ENCODE measurements around the gene KAZN.

KAZN gene

GRCh38 chr1:14780271-14780670 lies 181.8 kb downstream of the KAZN start:
- Histone ChIP-seq H3K4me1 (ENCODE audit: control insufficient read depth in 1 of 2, insufficient read depth in 2 of 2, low read length in 2 of 2) (no peaks in the 10 kb centered on the region), H3K36me3 (ENCODE audit: control insufficient read depth in 1 of 2, insufficient read depth in 2 of 2, low read length in 2 of 2) (no peaks in the 10 kb centered on the region), H3K9me3 (ENCODE audit: control insufficient read depth in 1 of 2, low read length in 2 of 2) (no peaks in the 10 kb centered on the region), H3K27ac (ENCODE audit: low read depth, low read length) (no peak overlapping the region), H3K9ac (ENCODE audit: low read depth in 1 of 2, low read length in 2 of 2) (no peak overlapping the region), H3K27me3 (ENCODE audit: control insufficient read depth in 1 of 2, insufficient read depth in 2 of 2, low read length in 2 of 2) (no peaks in the 10 kb centered on the region), H3K4me3 (ENCODE audit: low read depth in 1 of 2, low read length in 2 of 2) (no peak overlapping the region)

- Histone ChIP-seq H3K36me3 (ENCODE audit: control insufficient read depth in 1 of 2, insufficient read depth in 2 of 2, low read length in 2 of 2) (no peaks in the 10 kb centered on the region), H3K4me3 (ENCODE audit: low read depth in 1 of 2, low read length in 2 of 2) (no peak overlapping the region), H3K9me3 (ENCODE audit: control insufficient read depth in 1 of 2, low read length in 2 of 2) (no peaks in the 10 kb centered on the region), H3K4me1 (ENCODE audit: control insufficient read depth in 1 of 2, insufficient read depth in 2 of 2, low read length in 2 of 2) (no peaks in the 10 kb centered on the region), H3K27ac (ENCODE audit: low read depth, low read length) (no peak overlapping the region), H3K9ac (ENCODE audit: low read depth in 1 of 2, low read length in 2 of 2) (no peak overlapping the region), H3K27me3 (ENCODE audit: control insufficient read depth in 1 of 2, insufficient read depth in 2 of 2, low read length in 2 of 2) (no peaks in the 10 kb centered on the region)
Measured at GRCh38 chr1:14781811-14782210, 183.3 kb downstream of the KAZN start.

DNA sequence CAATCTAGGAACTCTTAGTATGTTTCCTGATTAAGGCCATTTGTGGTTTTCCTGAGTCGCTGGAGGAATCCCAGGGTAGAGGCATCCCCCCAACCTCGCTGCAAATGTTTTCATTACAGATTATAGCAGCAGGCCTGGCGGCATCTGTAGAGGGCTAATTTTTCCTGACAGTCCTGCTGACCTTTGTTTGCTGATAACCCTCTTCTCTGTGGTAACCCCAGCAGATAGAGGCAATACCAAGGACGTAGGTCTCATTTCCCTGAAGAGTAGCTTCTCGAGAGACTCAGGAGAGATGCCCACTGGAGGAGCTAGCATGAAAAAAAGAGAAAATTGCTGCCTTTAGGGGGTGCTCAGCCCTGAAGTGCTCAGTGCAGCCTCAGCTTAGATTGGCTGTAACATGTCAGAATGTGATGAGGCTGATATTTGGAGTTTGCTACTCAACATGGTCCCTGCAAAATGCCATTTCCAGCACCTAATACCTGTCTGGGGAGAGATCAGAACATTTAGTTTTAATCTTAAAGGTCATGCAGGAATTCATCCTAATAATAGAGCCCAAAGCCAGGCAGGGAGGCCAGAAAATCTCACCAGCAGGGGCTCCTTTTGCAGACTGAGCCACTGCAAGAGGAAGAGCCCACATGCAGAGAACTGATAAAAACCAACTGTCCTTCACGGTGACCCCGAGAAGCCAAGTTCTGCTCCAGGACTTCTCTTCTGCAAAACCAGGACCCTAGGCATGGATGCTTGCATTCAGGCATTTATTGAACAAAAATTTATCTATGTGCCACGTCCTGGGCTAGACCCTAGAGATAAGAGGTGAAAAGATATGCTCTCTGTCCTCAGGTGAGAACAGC lies 184.5 kb downstream of the KAZN start:
- no peaks in the 10 kb centered on the region for H3K9me3 ChIP-seq (ENCODE audit: control insufficient read depth in 1 of 2, low read length in 2 of 2)
- no peak overlapping the region for H3K27ac ChIP-seq (ENCODE audit: low read depth, low read length)
- H3K9ac ChIP-seq (ENCODE audit: low read depth in 1 of 2, low read length in 2 of 2), result no peak overlapping the region
- H3K4me3 ChIP-seq (ENCODE audit: low read depth in 1 of 2, low read length in 2 of 2), result no peak overlapping the region
- no peaks in the 10 kb centered on the region for H3K27me3 ChIP-seq (ENCODE audit: control insufficient read depth in 1 of 2, insufficient read depth in 2 of 2, low read length in 2 of 2)
- H3K4me1 ChIP-seq (ENCODE audit: control insufficient read depth in 1 of 2, insufficient read depth in 2 of 2, low read length in 2 of 2), result no peaks in the 10 kb centered on the region
- no peaks in the 10 kb centered on the region for H3K36me3 ChIP-seq (ENCODE audit: control insufficient read depth in 1 of 2, insufficient read depth in 2 of 2, low read length in 2 of 2)

DNA sequence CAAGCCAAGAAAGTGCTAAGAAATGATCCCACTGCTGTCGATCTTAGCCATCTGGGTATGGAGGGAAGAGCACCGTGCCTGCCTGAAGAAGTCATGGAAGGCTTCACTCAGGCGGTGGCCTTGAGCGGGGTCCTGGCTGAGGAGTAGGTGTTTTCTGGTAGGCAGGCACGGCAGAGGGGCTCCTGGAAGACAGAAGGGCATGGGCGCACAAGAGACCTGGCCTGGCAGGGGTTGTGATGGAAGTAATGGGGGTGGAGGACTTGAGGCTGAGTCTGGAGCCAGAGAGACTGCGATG lies 185.1 kb downstream of the KAZN start:
- no peaks in the 10 kb centered on the region for H3K9me3 ChIP-seq (ENCODE audit: control insufficient read depth in 1 of 2, low read length in 2 of 2)
- no peak overlapping the region for H3K27ac ChIP-seq (ENCODE audit: low read depth, low read length)
- no peaks in the 10 kb centered on the region for H3K4me1 ChIP-seq (ENCODE audit: control insufficient read depth in 1 of 2, insufficient read depth in 2 of 2, low read length in 2 of 2)
- H3K27me3 ChIP-seq (ENCODE audit: control insufficient read depth in 1 of 2, insufficient read depth in 2 of 2, low read length in 2 of 2), result no peaks in the 10 kb centered on the region
- no peak overlapping the region for H3K4me3 ChIP-seq (ENCODE audit: low read depth in 1 of 2, low read length in 2 of 2)
- H3K9ac ChIP-seq (ENCODE audit: low read depth in 1 of 2, low read length in 2 of 2), result no peak overlapping the region
- no peaks in the 10 kb centered on the region for H3K36me3 ChIP-seq (ENCODE audit: control insufficient read depth in 1 of 2, insufficient read depth in 2 of 2, low read length in 2 of 2)

DNA sequence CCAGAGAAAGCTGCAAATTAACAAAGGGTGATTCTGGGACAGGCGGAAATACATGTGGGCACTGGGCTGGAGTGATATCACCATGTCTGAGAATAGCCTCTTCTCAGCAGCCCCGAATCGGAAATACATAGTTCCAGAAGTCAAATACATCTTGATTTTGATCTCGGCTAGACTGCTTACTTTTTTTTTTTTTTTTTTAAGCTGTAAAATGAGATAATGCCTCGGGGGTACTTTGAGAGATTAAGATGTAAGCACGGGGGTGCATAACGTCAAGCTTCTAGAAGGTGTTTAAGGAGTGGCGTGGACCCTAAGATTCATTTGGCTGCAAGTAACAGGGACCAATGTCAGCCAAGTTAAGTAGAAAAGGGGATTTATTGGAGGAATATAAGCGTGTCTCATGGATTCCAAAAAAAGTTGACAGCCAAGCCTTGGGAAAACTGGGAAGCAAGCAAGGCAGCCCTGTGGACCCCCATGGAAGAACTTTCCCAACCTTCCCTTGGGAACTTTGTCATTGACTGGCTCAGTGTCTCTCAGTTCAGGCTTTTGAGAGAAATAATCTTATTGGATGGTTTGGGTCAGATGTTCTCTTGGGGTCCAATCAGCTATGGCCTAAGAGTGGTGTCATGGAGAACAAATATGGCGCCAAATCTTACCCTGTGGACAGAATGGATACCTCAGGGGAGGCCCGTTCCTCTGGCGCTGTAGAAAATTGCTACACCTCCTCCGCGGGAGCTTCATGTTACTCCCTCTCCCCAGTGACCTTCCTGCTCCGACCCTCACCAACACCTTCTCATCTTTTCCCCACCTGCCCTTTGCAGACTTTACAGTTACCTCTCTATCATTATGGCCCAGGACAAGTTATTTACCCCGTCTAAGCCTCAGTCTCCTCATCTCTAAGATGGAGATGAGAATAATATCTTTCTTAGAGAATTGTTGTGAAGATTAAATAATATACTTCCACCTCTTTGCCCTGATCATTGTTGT lies 186.6 kb downstream of the KAZN start:
- Histone ChIP-seq H3K27me3 (ENCODE audit: control insufficient read depth in 1 of 2, insufficient read depth in 2 of 2, low read length in 2 of 2) (no peaks in the 10 kb centered on the region), H3K9ac (ENCODE audit: low read depth in 1 of 2, low read length in 2 of 2) (no peak overlapping the region), H3K36me3 (ENCODE audit: control insufficient read depth in 1 of 2, insufficient read depth in 2 of 2, low read length in 2 of 2) (no peaks in the 10 kb centered on the region), H3K4me1 (ENCODE audit: control insufficient read depth in 1 of 2, insufficient read depth in 2 of 2, low read length in 2 of 2) (no peaks in the 10 kb centered on the region), H3K9me3 (ENCODE audit: control insufficient read depth in 1 of 2, low read length in 2 of 2) (no peaks in the 10 kb centered on the region), H3K27ac (ENCODE audit: low read depth, low read length) (no peak overlapping the region), H3K4me3 (ENCODE audit: low read depth in 1 of 2, low read length in 2 of 2) (no peak overlapping the region)

DNA sequence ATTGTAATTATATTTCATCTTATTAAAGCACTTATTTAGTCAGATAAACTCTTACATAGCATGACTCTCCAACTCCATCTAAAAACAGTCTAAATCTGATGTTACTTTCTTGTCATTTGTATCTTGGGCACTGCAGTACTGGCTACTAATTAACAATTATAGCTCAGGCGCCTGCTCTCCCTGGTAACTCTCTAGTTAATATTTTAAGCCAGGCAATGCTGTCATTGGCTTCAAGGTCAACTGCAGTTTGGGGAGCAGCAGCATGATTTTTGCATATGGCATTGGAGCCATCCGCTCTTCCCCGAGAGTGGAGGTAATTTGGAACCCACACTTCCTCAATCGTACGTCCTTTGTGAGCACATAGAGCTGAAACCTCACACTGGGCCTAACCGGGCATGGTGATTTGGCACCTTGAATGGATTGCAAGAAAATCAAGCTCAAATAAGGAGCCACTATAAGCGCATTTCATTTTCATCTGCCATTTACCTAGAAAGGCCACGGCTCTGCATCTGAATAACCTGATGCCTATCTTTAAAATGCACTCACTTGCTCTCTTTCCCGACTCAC lies 187.7 kb downstream of the KAZN start:
- Histone ChIP-seq H3K4me1 (ENCODE audit: control insufficient read depth in 1 of 2, insufficient read depth in 2 of 2, low read length in 2 of 2) (no peaks in the 10 kb centered on the region), H3K9ac (ENCODE audit: low read depth in 1 of 2, low read length in 2 of 2) (no peak overlapping the region), H3K27me3 (ENCODE audit: control insufficient read depth in 1 of 2, insufficient read depth in 2 of 2, low read length in 2 of 2) (no peaks in the 10 kb centered on the region), H3K27ac (ENCODE audit: low read depth, low read length) (no peak overlapping the region), H3K36me3 (ENCODE audit: control insufficient read depth in 1 of 2, insufficient read depth in 2 of 2, low read length in 2 of 2) (no peaks in the 10 kb centered on the region), H3K9me3 (ENCODE audit: control insufficient read depth in 1 of 2, low read length in 2 of 2) (no peaks in the 10 kb centered on the region), H3K4me3 (ENCODE audit: low read depth in 1 of 2, low read length in 2 of 2) (no peak overlapping the region)

DNA sequence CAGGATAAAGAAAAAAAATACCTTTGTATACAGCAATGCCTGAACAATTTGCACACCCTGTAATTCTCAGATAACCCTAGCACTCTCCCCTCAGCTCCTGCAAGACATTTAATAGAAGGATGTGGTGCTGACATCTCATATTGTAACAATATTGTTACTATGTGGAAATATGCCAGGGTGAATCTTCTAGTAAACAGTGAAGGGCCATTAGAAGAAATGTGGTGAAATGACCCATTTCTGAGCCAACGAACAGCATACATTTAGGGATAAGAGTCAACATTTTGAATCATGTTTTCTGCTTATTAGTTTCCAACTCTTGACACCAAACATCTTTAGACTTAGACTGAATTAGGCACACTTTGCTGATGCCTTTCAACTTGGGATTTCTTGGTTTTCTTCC lies 188.2 kb downstream of the KAZN start:
- H3K4me1 ChIP-seq (ENCODE audit: control insufficient read depth in 1 of 2, insufficient read depth in 2 of 2, low read length in 2 of 2), result no peaks in the 10 kb centered on the region
- H3K27me3 ChIP-seq (ENCODE audit: control insufficient read depth in 1 of 2, insufficient read depth in 2 of 2, low read length in 2 of 2), result no peaks in the 10 kb centered on the region
- H3K9me3 ChIP-seq (ENCODE audit: control insufficient read depth in 1 of 2, low read length in 2 of 2), result no peaks in the 10 kb centered on the region
- H3K36me3 ChIP-seq (ENCODE audit: control insufficient read depth in 1 of 2, insufficient read depth in 2 of 2, low read length in 2 of 2), result no peaks in the 10 kb centered on the region
- no peak overlapping the region for H3K4me3 ChIP-seq (ENCODE audit: low read depth in 1 of 2, low read length in 2 of 2)
- H3K9ac ChIP-seq (ENCODE audit: low read depth in 1 of 2, low read length in 2 of 2), result no peak overlapping the region
- no peak overlapping the region for H3K27ac ChIP-seq (ENCODE audit: low read depth, low read length)

DNA sequence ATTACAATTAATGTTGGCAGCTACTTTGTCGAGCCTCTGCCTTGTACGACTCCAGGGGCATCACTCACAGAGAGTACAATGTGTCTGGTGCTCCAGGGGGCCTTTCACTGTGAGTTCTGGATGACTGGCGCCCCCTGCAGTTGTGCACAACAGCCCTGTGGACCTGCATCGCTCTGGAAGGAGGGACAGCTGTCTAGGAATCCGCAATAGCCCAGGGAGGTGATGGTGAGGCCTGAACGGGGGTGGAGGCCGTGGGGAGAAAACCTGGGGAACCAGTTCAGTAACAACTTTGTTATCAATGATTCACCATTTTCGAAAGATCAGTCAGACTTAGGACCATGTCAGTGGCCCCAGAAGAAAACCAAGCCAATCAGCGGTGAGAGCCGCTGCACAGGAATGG lies 189.1 kb downstream of the KAZN start:
- no peak overlapping the region for H3K27ac ChIP-seq (ENCODE audit: low read depth, low read length)
- H3K9ac ChIP-seq (ENCODE audit: low read depth in 1 of 2, low read length in 2 of 2), result no peak overlapping the region
- H3K27me3 ChIP-seq (ENCODE audit: control insufficient read depth in 1 of 2, insufficient read depth in 2 of 2, low read length in 2 of 2), result no peaks in the 10 kb centered on the region
- H3K9me3 ChIP-seq (ENCODE audit: control insufficient read depth in 1 of 2, low read length in 2 of 2), result no peaks in the 10 kb centered on the region
- H3K36me3 ChIP-seq (ENCODE audit: control insufficient read depth in 1 of 2, insufficient read depth in 2 of 2, low read length in 2 of 2), result no peaks in the 10 kb centered on the region
- H3K4me1 ChIP-seq (ENCODE audit: control insufficient read depth in 1 of 2, insufficient read depth in 2 of 2, low read length in 2 of 2), result no peaks in the 10 kb centered on the region
- H3K4me3 ChIP-seq (ENCODE audit: low read depth in 1 of 2, low read length in 2 of 2), result no peak overlapping the region

GRCh38 chr1:14788080-14788479 lies 189.6 kb downstream of the KAZN start:
- Histone ChIP-seq H3K4me3 (ENCODE audit: low read depth in 1 of 2, low read length in 2 of 2) (no peak overlapping the region), H3K9ac (ENCODE audit: low read depth in 1 of 2, low read length in 2 of 2) (no peak overlapping the region), H3K36me3 (ENCODE audit: control insufficient read depth in 1 of 2, insufficient read depth in 2 of 2, low read length in 2 of 2) (no peaks in the 10 kb centered on the region), H3K4me1 (ENCODE audit: control insufficient read depth in 1 of 2, insufficient read depth in 2 of 2, low read length in 2 of 2) (no peaks in the 10 kb centered on the region), H3K27me3 (ENCODE audit: control insufficient read depth in 1 of 2, insufficient read depth in 2 of 2, low read length in 2 of 2) (no peaks in the 10 kb centered on the region), H3K9me3 (ENCODE audit: control insufficient read depth in 1 of 2, low read length in 2 of 2) (no peaks in the 10 kb centered on the region), H3K27ac (ENCODE audit: low read depth, low read length) (no peak overlapping the region)

GRCh38 chr1:14790982-14791381 lies 192.5 kb downstream of the KAZN start:
- no peaks in the 10 kb centered on the region for H3K36me3 ChIP-seq (ENCODE audit: control insufficient read depth in 1 of 2, insufficient read depth in 2 of 2, low read length in 2 of 2)
- H3K9ac ChIP-seq (ENCODE audit: low read depth in 1 of 2, low read length in 2 of 2), result no peak overlapping the region
- H3K4me3 ChIP-seq (ENCODE audit: low read depth in 1 of 2, low read length in 2 of 2), result no peak overlapping the region
- H3K27me3 ChIP-seq (ENCODE audit: control insufficient read depth in 1 of 2, insufficient read depth in 2 of 2, low read length in 2 of 2), result no peaks in the 10 kb centered on the region
- no peaks in the 10 kb centered on the region for H3K9me3 ChIP-seq (ENCODE audit: control insufficient read depth in 1 of 2, low read length in 2 of 2)
- no peaks in the 10 kb centered on the region for H3K4me1 ChIP-seq (ENCODE audit: control insufficient read depth in 1 of 2, insufficient read depth in 2 of 2, low read length in 2 of 2)
- no peak overlapping the region for H3K27ac ChIP-seq (ENCODE audit: low read depth, low read length)
